ENCODE results near the gene MRNIP.

The MRNIP gene, protein sequence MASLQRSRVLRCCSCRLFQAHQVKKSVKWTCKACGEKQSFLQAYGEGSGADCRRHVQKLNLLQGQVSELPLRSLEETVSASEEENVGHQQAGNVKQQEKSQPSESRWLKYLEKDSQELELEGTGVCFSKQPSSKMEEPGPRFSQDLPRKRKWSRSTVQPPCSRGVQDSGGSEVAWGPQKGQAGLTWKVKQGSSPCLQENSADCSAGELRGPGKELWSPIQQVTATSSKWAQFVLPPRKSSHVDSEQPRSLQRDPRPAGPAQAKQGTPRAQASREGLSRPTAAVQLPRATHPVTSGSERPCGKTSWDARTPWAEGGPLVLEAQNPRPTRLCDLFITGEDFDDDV

DNA sequence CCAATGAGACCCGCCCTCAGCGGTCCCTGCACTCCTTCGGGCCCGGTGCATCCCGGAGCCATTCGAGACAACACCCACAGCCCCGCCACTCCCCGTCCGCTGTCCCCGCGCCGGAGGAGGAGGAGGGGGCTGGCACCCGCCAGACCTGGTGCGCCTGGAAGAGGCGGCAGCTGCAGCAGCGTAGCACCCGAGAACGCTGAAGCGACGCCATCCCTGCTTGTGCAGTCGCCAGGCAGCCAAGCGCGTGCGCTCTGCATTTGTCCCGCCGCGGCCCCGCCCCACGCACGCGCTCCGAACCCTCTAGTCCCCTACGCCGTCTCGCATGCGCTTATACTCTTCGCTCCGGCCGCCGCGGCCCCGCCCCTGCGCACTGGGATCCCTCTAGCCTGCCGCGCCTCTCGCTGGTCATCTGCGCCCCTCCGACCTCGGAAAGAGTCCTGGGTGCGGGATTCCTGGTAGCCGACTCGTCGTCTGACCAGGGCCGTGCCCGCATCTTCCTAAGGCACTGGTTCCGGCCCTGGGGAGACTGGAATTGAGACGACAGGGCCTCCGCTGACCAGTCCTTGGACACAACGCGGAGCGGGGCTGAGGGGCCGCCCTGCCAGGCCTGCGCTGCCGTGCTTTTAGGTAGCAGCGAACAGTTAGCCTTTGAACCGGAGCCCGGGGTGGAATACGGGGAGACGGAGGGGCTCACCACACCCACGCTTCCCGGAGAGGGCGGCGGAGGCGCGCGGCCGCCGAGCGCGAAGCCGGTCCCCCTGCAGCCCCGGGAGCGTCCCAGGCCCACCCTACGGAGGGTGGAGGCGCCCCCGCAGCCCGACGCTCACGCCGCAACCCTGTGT, at the start of gene MRNIP:
Gene MRNIP, minus strand, starts transcription at position 232 of the 842 bp plus-strand sequence. Its CDS starts 21 bp downstream, at position 211.
- peak within 1 kb of the TSS; percentile 79 for H3K9ac ChIP-seq (ENCODE audit: low read depth, low read length)

DNA sequence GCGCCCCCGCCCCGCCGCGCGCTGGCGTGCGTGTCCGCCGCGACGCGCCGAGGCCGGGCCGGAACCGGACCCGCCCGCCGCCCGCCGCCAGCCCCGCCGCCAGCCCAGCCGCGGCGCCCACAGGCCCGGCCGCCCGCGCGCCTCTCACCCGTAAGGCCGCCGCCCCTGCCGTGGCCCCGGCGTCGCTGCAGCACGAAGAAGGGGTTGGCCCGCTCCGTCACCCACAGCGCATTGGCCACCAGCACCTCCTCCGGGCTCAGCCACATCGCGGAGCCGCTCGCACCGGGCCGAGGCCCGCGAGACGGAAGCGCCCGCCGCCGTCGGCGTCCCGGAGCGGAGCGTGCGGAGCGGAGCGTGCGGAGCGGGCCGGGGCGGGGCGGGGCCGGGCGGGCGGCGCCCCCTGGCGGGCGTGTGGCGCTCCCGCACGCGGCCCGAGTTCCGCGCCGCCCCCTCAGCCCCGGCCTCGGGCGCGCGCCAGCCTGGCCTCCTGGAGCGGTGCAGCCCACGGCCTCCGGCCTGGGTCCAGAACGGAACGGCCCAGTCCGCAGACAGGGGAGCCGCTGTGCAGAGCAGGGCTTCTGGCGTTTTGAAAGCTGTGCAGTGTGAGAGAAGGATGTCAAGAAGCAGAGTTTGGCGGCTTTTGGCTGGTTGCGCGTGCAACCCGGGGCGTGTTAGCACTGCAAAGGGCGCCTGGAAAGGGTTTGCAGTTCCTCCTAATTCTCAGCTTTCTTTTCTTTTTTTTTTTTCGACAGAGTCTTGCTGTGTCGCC, 49.1 kb upstream of the MRNIP start, which contains the start of gene TBC1D9B:
Gene TBC1D9B, minus strand, starts transcription at position 342 of the 769 bp plus-strand sequence. Its CDS starts 76 bp downstream, at position 266.
- Histone ChIP-seq H3K9me3 (ENCODE audit: insufficient read depth, low read depth, low read length) (no peaks in the 10 kb centered on the region), H3K27me3 (ENCODE audit: insufficient read depth, low read length) (peaks cover 15% of the 10 kb centered on the region; the same call in 1 of the 2 replicates), H3K27ac (ENCODE audit: low read length) (no peak within 1 kb of the TSS), H3K36me3 (ENCODE audit: insufficient read depth, low read depth, low read length) (peaks cover 14% of the 10 kb centered on the region), H3K4me3 (ENCODE audit: low read length) (peak within 1 kb of the TSS; percentile 75), H3K9ac (ENCODE audit: low read depth, low read length) (peak within 1 kb of the TSS; percentile 48; the same call in 1 of the 2 replicates), H3K4me1 (ENCODE audit: insufficient read depth, low read length) (peaks cover 5% of the 10 kb centered on the region; the same call in 1 of the 2 replicates)

More for the DNA sequence above, at the start of gene MRNIP:
- H3K36me3 ChIP-seq (ENCODE audit: insufficient read depth, low read depth, low read length) = peaks cover 9% of the 10 kb centered on the region; the same call in 1 of the 2 replicates
- H3K27me3 ChIP-seq (ENCODE audit: insufficient read depth, low read length) = peaks cover 12% of the 10 kb centered on the region; the same call in 1 of the 2 replicates
- no peak within 1 kb of the TSS for H3K27ac ChIP-seq (ENCODE audit: low read length)
- peak within 1 kb of the TSS; percentile 83 for H3K4me3 ChIP-seq (ENCODE audit: low read length)
- H3K4me1 ChIP-seq (ENCODE audit: insufficient read depth, low read length) = no peaks in the 10 kb centered on the region
- no peaks in the 10 kb centered on the region for H3K9me3 ChIP-seq (ENCODE audit: insufficient read depth, low read depth, low read length)

DNA sequence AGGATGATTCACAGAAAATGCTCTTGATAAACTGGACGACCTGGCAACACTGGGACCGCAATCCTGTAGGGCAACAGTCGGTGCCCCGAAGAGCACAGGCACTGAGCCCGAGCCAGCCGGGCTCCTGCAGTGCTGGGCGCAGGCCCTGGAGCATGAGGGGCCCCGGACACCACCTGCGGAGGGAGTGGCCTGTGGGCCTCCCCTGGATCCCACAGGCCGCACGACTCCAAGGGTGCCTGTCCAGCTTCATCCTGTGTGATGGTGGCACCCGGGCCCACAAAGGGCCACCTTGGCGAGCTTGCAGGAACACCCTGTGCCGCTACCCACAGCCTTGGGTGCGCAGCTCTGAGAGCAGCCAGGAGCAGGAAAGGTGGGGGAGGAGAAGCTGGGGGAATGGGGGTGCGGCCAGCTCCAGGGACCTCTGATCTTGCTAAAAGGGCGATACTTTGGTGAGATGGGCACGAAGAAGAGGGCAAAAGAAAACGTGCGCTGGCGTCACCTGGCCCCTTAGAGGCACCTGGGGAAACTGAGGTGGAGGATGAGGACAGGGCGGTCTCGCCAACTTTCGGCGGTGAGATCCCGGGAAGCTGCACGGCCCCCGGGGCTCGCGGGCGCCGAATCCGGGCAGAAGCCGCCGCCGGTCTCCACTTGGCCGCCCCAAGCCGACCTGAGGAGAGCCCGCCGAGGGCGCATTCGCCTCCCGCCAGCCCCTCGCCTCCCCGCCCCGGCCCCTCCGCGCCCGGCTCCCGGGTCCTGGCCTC, 48.4 kb upstream of the MRNIP start:
- Histone ChIP-seq H3K9me3 (ENCODE audit: insufficient read depth, low read depth, low read length) (no peaks in the 10 kb centered on the region), H3K4me3 (ENCODE audit: low read length) (peak overlapping the region; percentile 75), H3K36me3 (ENCODE audit: insufficient read depth, low read depth, low read length) (peaks cover 15% of the 10 kb centered on the region), H3K4me1 (ENCODE audit: insufficient read depth, low read length) (peaks cover 5% of the 10 kb centered on the region; the same call in 1 of the 2 replicates), H3K9ac (ENCODE audit: low read depth, low read length) (peak overlapping the region; percentile 48; the same call in 1 of the 2 replicates), H3K27me3 (ENCODE audit: insufficient read depth, low read length) (peaks cover 15% of the 10 kb centered on the region; the same call in 1 of the 2 replicates), H3K27ac (ENCODE audit: low read length) (no peak overlapping the region)

DNA sequence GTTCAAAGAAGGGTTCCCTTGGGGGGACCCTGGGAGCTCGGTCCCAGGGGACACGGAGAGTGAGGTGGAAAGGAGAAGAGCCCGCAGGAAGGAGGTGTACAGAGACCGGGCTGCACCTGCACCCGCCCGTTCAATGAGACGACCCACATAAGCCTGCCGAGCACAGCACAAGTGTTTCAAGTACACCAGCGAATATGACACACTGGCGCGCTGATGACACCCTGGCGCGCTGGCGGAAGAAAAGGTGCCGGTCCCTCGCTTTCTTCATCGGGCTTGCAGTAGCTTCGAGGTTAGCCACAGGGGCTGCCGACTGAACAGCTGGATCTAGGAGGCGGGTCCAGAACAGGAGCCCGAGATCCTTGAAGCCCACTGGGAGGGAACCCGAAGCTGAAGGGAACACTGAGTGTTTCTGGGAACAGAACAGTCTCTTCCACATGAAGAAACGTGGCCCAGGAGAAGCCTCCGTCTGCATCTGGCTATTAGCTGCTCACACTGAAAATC, 47.7 kb upstream of the MRNIP start:
- H3K9me3 ChIP-seq (ENCODE audit: insufficient read depth, low read depth, low read length) = no peaks in the 10 kb centered on the region
- peaks cover 5% of the 10 kb centered on the region; the same call in 1 of the 2 replicates for H3K4me1 ChIP-seq (ENCODE audit: insufficient read depth, low read length)
- peak overlapping the region; percentile 75 for H3K4me3 ChIP-seq (ENCODE audit: low read length)
- H3K27me3 ChIP-seq (ENCODE audit: insufficient read depth, low read length) = peaks cover 15% of the 10 kb centered on the region; the same call in 1 of the 2 replicates
- peaks cover 15% of the 10 kb centered on the region for H3K36me3 ChIP-seq (ENCODE audit: insufficient read depth, low read depth, low read length)
- H3K9ac ChIP-seq (ENCODE audit: low read depth, low read length) = no peak overlapping the region
- H3K27ac ChIP-seq (ENCODE audit: low read length) = no peak overlapping the region

DNA sequence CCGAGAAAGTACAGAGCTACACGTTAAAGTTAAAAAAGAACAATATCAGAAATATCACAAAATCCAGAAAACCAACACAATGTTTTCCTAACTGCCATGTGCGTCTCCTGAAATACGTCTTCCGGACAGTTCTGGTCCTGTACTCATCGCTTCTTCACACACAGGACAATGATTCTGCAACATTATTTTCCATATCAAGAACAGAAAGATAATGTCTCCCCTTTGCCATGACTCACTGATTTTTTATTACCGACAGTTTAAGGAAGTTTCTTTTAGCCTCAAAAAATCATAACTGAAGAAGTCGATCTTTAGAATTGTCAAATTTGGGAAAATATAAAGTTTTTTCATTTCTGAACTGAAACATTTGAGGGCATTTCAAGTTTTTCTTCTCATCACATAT, 46.5 kb upstream of the MRNIP start:
- Histone ChIP-seq H3K27ac (ENCODE audit: low read length) (no peak overlapping the region), H3K9ac (ENCODE audit: low read depth, low read length) (no peak overlapping the region), H3K4me1 (ENCODE audit: insufficient read depth, low read length) (peaks cover 5% of the 10 kb centered on the region; the same call in 1 of the 2 replicates), H3K9me3 (ENCODE audit: insufficient read depth, low read depth, low read length) (no peaks in the 10 kb centered on the region), H3K4me3 (ENCODE audit: low read length) (no peak overlapping the region), H3K27me3 (ENCODE audit: insufficient read depth, low read length) (peaks cover 15% of the 10 kb centered on the region; the same call in 1 of the 2 replicates), H3K36me3 (ENCODE audit: insufficient read depth, low read depth, low read length) (peaks cover 15% of the 10 kb centered on the region)

DNA sequence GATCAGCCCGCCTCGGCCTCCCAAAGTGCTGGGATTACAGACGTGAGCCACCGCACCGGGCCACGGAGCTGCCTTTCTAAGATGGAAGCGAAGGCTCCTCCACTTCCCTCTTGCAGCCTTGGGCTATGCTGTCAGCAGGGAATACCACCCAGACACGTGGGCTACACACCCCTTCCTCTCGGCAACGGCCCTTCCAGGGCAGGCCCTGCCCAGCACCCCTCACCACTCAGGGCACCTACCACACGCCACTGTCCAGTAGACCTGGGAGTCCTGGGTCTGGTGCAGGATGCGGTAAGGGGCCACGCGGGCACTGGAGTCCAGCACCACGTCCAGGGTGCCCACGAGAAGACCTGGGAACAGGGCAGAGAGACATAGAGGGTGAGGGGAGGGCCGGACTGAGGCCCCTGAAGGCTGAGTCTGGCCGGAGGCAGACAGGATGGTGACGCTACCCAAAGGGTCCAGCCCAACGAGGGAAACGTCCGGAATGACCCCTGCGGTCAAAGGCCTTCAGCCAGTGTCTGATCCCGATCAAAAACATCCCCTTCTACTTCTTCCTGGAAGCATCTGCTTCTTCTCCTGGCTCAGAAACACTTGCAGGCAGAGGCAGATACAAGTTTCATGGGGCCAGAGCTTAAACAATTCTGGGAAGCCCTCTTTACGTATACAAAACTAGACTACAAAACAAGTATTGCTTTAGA, 46.0 kb upstream of the MRNIP start:
- Histone ChIP-seq H3K9ac (ENCODE audit: low read depth, low read length) (no peak overlapping the region), H3K27ac (ENCODE audit: low read length) (no peak overlapping the region), H3K9me3 (ENCODE audit: insufficient read depth, low read depth, low read length) (no peaks in the 10 kb centered on the region), H3K27me3 (ENCODE audit: insufficient read depth, low read length) (peaks cover 15% of the 10 kb centered on the region; the same call in 1 of the 2 replicates), H3K4me1 (ENCODE audit: insufficient read depth, low read length) (peaks cover 5% of the 10 kb centered on the region; the same call in 1 of the 2 replicates), H3K36me3 (ENCODE audit: insufficient read depth, low read depth, low read length) (peaks cover 16% of the 10 kb centered on the region), H3K4me3 (ENCODE audit: low read length) (no peak overlapping the region)

DNA sequence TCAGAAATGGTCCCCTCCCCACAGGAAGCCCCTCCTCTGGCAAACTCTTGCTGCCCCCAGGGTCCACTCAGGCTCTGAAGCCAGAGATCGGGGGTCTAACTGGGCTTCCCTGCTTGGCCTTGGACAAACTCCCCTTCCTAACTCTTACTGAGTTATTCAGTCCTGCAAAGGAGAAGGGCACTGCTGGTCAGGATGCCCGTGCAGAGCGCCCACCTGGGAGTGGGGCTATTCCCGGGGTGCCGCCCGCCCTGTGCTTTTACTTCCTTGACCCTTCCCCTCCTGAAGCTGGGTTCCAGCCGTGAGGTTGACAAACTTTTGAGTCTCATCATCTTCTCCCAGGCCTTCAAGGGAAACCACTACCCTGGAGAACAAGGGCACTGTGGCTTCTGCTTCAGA, 44.1 kb upstream of the MRNIP start:
- H3K9ac ChIP-seq (ENCODE audit: low read depth, low read length) = no peak overlapping the region
- no peaks in the 10 kb centered on the region for H3K9me3 ChIP-seq (ENCODE audit: insufficient read depth, low read depth, low read length)
- no peak overlapping the region for H3K4me3 ChIP-seq (ENCODE audit: low read length)
- H3K27ac ChIP-seq (ENCODE audit: low read length) = no peak overlapping the region
- H3K27me3 ChIP-seq (ENCODE audit: insufficient read depth, low read length) = peaks cover 9% of the 10 kb centered on the region; the same call in 1 of the 2 replicates
- H3K36me3 ChIP-seq (ENCODE audit: insufficient read depth, low read depth, low read length) = peaks cover 29% of the 10 kb centered on the region
- H3K4me1 ChIP-seq (ENCODE audit: insufficient read depth, low read length) = peaks cover 5% of the 10 kb centered on the region; the same call in 1 of the 2 replicates

DNA sequence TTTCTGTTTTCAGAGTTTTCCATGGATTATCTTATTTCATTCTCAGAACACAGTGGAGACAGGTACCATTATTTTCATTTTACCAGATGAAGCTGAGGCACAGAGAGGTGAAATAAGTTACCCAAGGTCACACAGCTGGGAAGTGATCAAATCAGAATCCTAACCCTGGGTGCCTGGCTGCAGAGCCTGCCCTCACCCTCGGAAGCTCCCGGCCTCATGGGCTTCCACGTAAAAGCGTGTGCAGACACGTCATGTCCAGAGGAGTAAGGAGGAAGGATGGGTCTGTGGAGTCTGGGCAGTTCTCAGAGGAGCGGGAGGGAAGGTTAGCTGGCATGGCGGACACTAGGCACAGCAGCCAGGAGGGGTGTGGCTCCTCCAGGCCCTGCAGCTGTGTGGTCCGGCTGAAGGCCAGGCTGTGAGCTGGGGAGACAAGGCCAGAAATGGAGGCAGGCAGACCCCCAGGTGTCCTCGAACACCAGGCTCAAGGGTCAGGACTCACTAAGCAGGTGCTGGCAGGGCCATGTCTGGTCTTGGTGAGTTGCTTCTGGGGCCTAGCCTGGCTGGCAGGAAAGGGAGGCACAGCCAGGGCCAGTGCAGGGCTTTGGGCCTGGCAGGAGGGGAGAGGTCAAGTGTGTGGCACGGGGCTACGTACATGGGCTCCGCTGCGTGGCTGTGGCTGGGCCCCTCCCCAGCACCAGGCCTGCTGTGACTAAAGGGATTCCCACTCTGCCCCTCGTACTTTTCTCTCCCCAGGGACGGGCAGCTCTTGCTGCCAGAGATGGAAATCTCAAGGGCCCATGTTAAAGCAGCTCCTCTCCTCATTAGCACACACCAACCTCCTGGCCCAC, 43.5 kb upstream of the MRNIP start:
- H3K4me1 ChIP-seq (ENCODE audit: insufficient read depth, low read length) = peaks cover 5% of the 10 kb centered on the region; the same call in 1 of the 2 replicates
- peaks cover 34% of the 10 kb centered on the region for H3K36me3 ChIP-seq (ENCODE audit: insufficient read depth, low read depth, low read length)
- H3K27ac ChIP-seq (ENCODE audit: low read length) = no peak overlapping the region
- no peak overlapping the region for H3K4me3 ChIP-seq (ENCODE audit: low read length)
- H3K27me3 ChIP-seq (ENCODE audit: insufficient read depth, low read length) = peaks cover 8% of the 10 kb centered on the region; the same call in 1 of the 2 replicates
- H3K9ac ChIP-seq (ENCODE audit: low read depth, low read length) = no peak overlapping the region
- no peaks in the 10 kb centered on the region for H3K9me3 ChIP-seq (ENCODE audit: insufficient read depth, low read depth, low read length)

DNA sequence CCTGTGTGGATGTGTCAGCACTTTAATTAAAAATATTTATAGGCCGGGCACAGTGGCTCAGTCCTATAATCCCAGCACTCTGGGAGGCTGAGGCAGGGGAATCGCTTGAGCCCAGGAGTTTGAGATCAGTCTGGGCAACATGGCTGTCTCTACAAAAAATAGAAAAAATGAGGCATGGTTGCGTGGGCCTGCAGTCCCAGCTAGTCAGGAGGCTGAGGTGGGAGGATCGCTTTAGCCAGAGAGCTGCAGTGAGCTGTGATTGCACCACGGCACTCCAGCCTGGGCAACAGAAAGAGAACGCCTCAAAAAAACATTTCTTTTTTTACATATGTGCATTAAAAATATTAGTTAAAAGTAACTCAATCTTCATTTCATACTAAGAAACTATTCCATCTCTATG, 42.8 kb upstream of the MRNIP start:
- Histone ChIP-seq H3K9me3 (ENCODE audit: insufficient read depth, low read depth, low read length) (no peaks in the 10 kb centered on the region), H3K27ac (ENCODE audit: low read length) (no peak overlapping the region), H3K36me3 (ENCODE audit: insufficient read depth, low read depth, low read length) (peaks cover 34% of the 10 kb centered on the region), H3K4me1 (ENCODE audit: insufficient read depth, low read length) (peaks cover under 1% of the 10 kb centered on the region; the same call in 1 of the 2 replicates), H3K4me3 (ENCODE audit: low read length) (no peak overlapping the region), H3K9ac (ENCODE audit: low read depth, low read length) (no peak overlapping the region), H3K27me3 (ENCODE audit: insufficient read depth, low read length) (peaks cover 2% of the 10 kb centered on the region; the same call in 1 of the 2 replicates)
